H1 (cell line): ENCODE results near the gene GOSR1. TPM values are rescaled to one million over a fixed set of nuclear protein-coding genes. Genes with fewer than 3 reads are reported as not detected.

Source experiments
- CTCF ChIA-PET: fragments of 300-600 bp; sonication (Branson Sonifier 250); formaldehyde crosslinking; loops from one replicate; lab custom pipeline; 2021; ENCODE audit not compliant: partially characterized antibody; lab: Charles Lee
- POLR2A ChIA-PET: fragments of 300-600 bp; sonication (Branson Sonifier 250); formaldehyde crosslinking; loops from one replicate; lab custom pipeline; 2021; ENCODE audit warnings: inconsistent platforms; ENCODE audit not compliant: partially characterized antibody; lab: Charles Lee
- DNase-seq, 2 experiments: peaks; one replicate each; pipeline versions ENCODE4 v3.0.0 to v3.0.0-alpha.2; 2010 to 2022; ENCODE audit warnings: low spot score in 2 of 2, low read depth in 1 of 2, mixed read lengths in 1 of 2
- FAIRE-seq: peaks from 2 replicates; lab custom pipeline; 2011; peaks lifted over from hg19 to GRCh38; lab: Jason Lieb, UNC
- H2AFZ ChIP-seq: 2 replicates; pipeline ENCODE4 v1.8.1; 2012; ENCODE audit warnings: low read length, inconsistent platforms
- H2AK5ac ChIP-seq: 2 replicates; pipeline ENCODE4 v1.6.1; 2013; ENCODE audit warnings: low read depth, low read length
- H2BK120ac ChIP-seq: replicated peaks from 2 replicates; pipeline ENCODE3; 2013; ENCODE audit warnings: low read depth, low read length, inconsistent platforms
- H2BK12ac ChIP-seq: 2 replicates; pipeline ENCODE4 v1.6.1; 2013; ENCODE audit warnings: low read depth, low read length
- H2BK15ac ChIP-seq: 2 replicates; pipeline ENCODE4 v1.6.1; 2013; ENCODE audit warnings: low read length
- H2BK20ac ChIP-seq: 2 replicates; pipeline ENCODE4 v1.6.1; 2013; ENCODE audit warnings: low read length
- H2BK5ac ChIP-seq: 2 replicates; pipeline ENCODE4 v1.6.1; 2013; ENCODE audit warnings: low read depth, low read length
- H3K14ac ChIP-seq: 2 replicates; pipeline ENCODE4 v1.6.1; 2013; ENCODE audit warnings: inconsistent platforms; ENCODE audit not compliant: insufficient read length
- H3K18ac ChIP-seq: 2 replicates; pipeline ENCODE4 v1.6.1; 2013; ENCODE audit warnings: low read length; ENCODE audit errors: extremely low read depth
- H3K23ac ChIP-seq: 2 replicates; pipeline ENCODE4 v1.6.1; 2013; ENCODE audit warnings: inconsistent platforms; ENCODE audit not compliant: insufficient read length
- H3K23me2 ChIP-seq: 2 replicates; pipeline ENCODE4 v1.6.1; 2013; ENCODE audit warnings: low read depth, low read length
- H3K27ac ChIP-seq: 2 replicates; pipeline ENCODE4 v1.6.1; 2011; ENCODE audit warnings: low read depth, low read length, inconsistent platforms
- H3K27me3 ChIP-seq, 4 experiments: replicated peaks in 1 of 4; 1 replicate in 1 of 4; 2 replicates in 3 of 4; pipeline versions ENCODE4 v1.6.1 to v1.8.1; 2011 to 2013; ENCODE audit warnings: low read length in 3 of 4, mild to moderate bottlenecking in 3 of 4, inconsistent platforms in 2 of 4, mixed read lengths in 2 of 4, moderate library complexity in 1 of 4; ENCODE audit not compliant: control insufficient read depth in 3 of 4, insufficient read depth in 3 of 4; ENCODE audit errors: extremely low read depth in 1 of 4
- H3K36me3 ChIP-seq, 4 experiments: 2 replicates each; pipeline versions ENCODE4 v1.6.1 to v1.8.1; 2011 to 2013; ENCODE audit warnings: mild to moderate bottlenecking in 4 of 4, low read length in 3 of 4, moderate library complexity in 2 of 4, control low read depth in 1 of 4, inconsistent platforms in 1 of 4; ENCODE audit not compliant: insufficient read depth in 4 of 4, control insufficient read depth in 2 of 4
- H3K4ac ChIP-seq: replicated peaks from 2 replicates; pipeline ENCODE3; 2013; ENCODE audit warnings: low read length, low read depth, mixed read lengths, inconsistent platforms; ENCODE audit not compliant: insufficient read length
- H3K4me1 ChIP-seq, 4 experiments: replicated peaks in 1 of 4; 1 replicate in 1 of 4; 2 replicates in 3 of 4; pipeline versions ENCODE4 v1.6.1 to v1.8.1; 2011 to 2013; ENCODE audit warnings: low read length in 3 of 4, inconsistent platforms in 2 of 4, mixed read lengths in 1 of 4; ENCODE audit not compliant: insufficient read depth in 4 of 4, control insufficient read depth in 3 of 4
- H3K4me2 ChIP-seq, 2 experiments: 2 replicates each; pipeline versions ENCODE4 v1.6.1 to v1.8.1; 2011 to 2013; ENCODE audit warnings: low read depth in 2 of 2, low read length in 2 of 2, control low read depth in 1 of 2, inconsistent platforms in 1 of 2, mild to moderate bottlenecking in 1 of 2; ENCODE audit not compliant: insufficient read depth in 1 of 2
- H3K4me3 ChIP-seq, 4 experiments: fragments of 200-600, 300-600 bp in 1 of 4; sonication (generic), shearing (Covaris generic), sonication (Bioruptor Twin) in 1 of 4; 2 replicates each; pipeline versions ENCODE4 v1.5.1 to v1.8.1; 2011 to 2016; ENCODE audit warnings: low read length in 4 of 4, low read depth in 3 of 4, control low read depth in 2 of 4, inconsistent platforms in 2 of 4, mild to moderate bottlenecking in 2 of 4, mixed read lengths in 1 of 4, moderate library complexity in 1 of 4; ENCODE audit not compliant: insufficient read depth in 2 of 4; ENCODE audit errors: extremely low read depth in 1 of 4
- H3K56ac ChIP-seq: replicated peaks from 2 replicates; pipeline ENCODE3; 2013; ENCODE audit warnings: low read depth, mild to moderate bottlenecking, mixed read lengths, low read length, inconsistent platforms; ENCODE audit not compliant: insufficient read length
- H3K79me1 ChIP-seq: 2 replicates; pipeline ENCODE4 v1.6.1; 2013; ENCODE audit warnings: low read depth, low read length, control low read depth
- H3K79me2 ChIP-seq, 2 experiments: 2 replicates each; pipeline versions ENCODE4 v1.6.1 to v1.8.1; 2012 to 2013; ENCODE audit warnings: low read length in 2 of 2, mild to moderate bottlenecking in 2 of 2, inconsistent platforms in 1 of 2; ENCODE audit not compliant: insufficient read depth in 2 of 2, control insufficient read depth in 1 of 2
- H3K9ac ChIP-seq, 4 experiments: replicated peaks in 1 of 4; 1 replicate in 1 of 4; 2 replicates in 3 of 4; pipeline versions ENCODE4 v1.6.1 to v1.8.1; 2011 to 2013; ENCODE audit warnings: low read depth in 3 of 4, low read length in 3 of 4, control low read depth in 2 of 4, mild to moderate bottlenecking in 2 of 4, moderate library complexity in 2 of 4, inconsistent platforms in 1 of 4; ENCODE audit errors: extremely low read depth in 1 of 4
- H3K9me3 ChIP-seq, 2 experiments: 2 replicates each; pipeline versions ENCODE4 v1.6.1 to v1.8.1; 2012 to 2013; ENCODE audit warnings: mild to moderate bottlenecking in 2 of 2, moderate library complexity in 2 of 2, control low read depth in 1 of 2, inconsistent platforms in 1 of 2, low read depth in 1 of 2, low read length in 1 of 2, mixed read lengths in 1 of 2; ENCODE audit not compliant: insufficient read depth in 2 of 2
- H4K20me1 ChIP-seq, 2 experiments: replicated peaks in 1 of 2; 2 replicates each; pipeline versions ENCODE3 to v1.8.1; 2011 to 2013; ENCODE audit warnings: inconsistent platforms in 2 of 2, low read length in 2 of 2, mild to moderate bottlenecking in 1 of 2; ENCODE audit not compliant: insufficient read depth in 2 of 2, control insufficient read depth in 1 of 2
- H4K5ac ChIP-seq: 2 replicates; pipeline ENCODE4 v1.6.1; 2013; ENCODE audit warnings: low read length, low read depth, mixed read lengths, inconsistent platforms; ENCODE audit not compliant: insufficient read length
- H4K8ac ChIP-seq: 2 replicates; pipeline ENCODE4 v1.8.0; 2013; ENCODE audit warnings: mild to moderate bottlenecking, moderate library complexity, low read length, inconsistent platforms; ENCODE audit not compliant: insufficient read depth; ENCODE audit errors: extremely low read depth
- H4K91ac ChIP-seq: replicated peaks from 2 replicates; pipeline ENCODE3; 2013; ENCODE audit warnings: low read length, mixed read lengths, inconsistent platforms; ENCODE audit not compliant: insufficient read length
- WGBS, 2 experiments: shearing (Covaris generic) in 1 of 2; methylation state at CpG; one replicate each; pipeline versions ENCODE4 v1.1.6 to v1.1.7; 2013 to 2015; ENCODE audit warnings: low lambda C conversion rate in 2 of 2, mixed read lengths in 2 of 2, inconsistent platforms in 1 of 2, low coverage in 1 of 2, missing lambda C conversion rate in 1 of 2; ENCODE audit not compliant: insufficient replicate concordance in 2 of 2, insufficient coverage in 1 of 2, insufficient read length in 1 of 2; ENCODE audit errors: extremely low coverage in 1 of 2, missing lambda C conversion rate in 1 of 2; 5-methylcytosine and 5-hydroxymethylcytosine counted together
- polyA plus RNA-seq, 7 experiments: library from polyadenylated mRNA; depleted of rRNA in 3 of 7; stranded (reverse) in 5 of 7; unstranded in 2 of 7; fragments of >200 nt in 5 of 7; fragments of 200-250 nt in 2 of 7; gene quantifications; 1 replicate in 5 of 7; 2 replicates in 1 of 7; 4 replicates in 1 of 7; pipeline versions ENCODE4 v1.2.1 to v1.2.3, GENCODE V29; 2011 to 2013; ENCODE audit warnings: missing spikeins in 2 of 7, mixed read lengths in 2 of 7
- total RNA-seq: library from RNA; stranded (reverse); fragmentation: NEBNext Ultra II Directional; extraction: Animal tissue kit (Norgen Biotek cat#: 25700); gene quantifications from 2 replicates; pipeline ENCODE4 v1.2.1, GENCODE V29; 2021

Gene GOSR1
- total and polyA plus RNA-seq, 2 of the 8 experiments (the other 6 are each of a cell fraction or from before 2014, with no cell fraction given): 9.2 to 43.3 TPM

DNA sequence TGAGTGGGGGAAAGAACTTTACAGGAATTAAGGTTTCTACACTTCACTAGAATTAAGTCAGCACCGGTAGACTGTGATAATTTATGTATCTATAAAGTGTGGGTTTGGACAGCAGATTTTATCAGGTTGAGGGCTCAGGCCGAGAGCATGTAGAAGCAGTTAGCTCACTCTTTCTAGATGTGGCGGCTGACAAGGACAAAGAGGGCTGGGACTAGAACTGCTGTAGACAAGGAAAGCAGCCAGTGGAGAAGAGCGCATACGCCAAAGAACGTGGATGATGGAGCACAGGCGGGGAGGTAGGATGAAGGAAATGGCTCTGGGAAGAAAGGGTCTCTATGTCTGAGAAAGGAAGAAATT lies 504 bp upstream of the GOSR1 start:
- H4K91ac ChIP-seq: no peak overlapping the region
- H3K9ac ChIP-seq: 0 out of 7 replicates have a peak overlapping the region, but pooled peaks of 1 of the 4 experiments have one; percentile 95
- no peaks in the 10 kb centered on the region; a peak in 1 of 7 replicates for H3K27me3 ChIP-seq
- no peaks in the 10 kb centered on the region for H4K20me1 ChIP-seq
- DNase-seq: peak in 1 of 2 experiments; percentile 51
- no peak overlapping the region for H3K27ac ChIP-seq
- peaks cover 3 to 17% of the 10 kb centered on the region in 2 experiments; a peak in 3 of 4 replicates for H3K79me2 ChIP-seq
- no peak overlapping the region for H4K5ac ChIP-seq
- peak overlapping the region; percentile 40 to 69 for H3K4me2 ChIP-seq
- H2AFZ ChIP-seq: peak overlapping the region; percentile 95
- H3K4ac ChIP-seq: no peak overlapping the region
- peaks cover 0 to 3% (median 0%) of the 10 kb centered on the region in 4 experiments; a peak in 1 of 7 replicates for H3K4me1 ChIP-seq
- H3K23me2 ChIP-seq: peaks cover 3% of the 10 kb centered on the region; the same call in 1 of the 2 replicates
- WGBS, 2 experiments: 58% methylated on average over 7 of the region's 7 CpGs; no CpG with 5 or more reads in 1 of the 2 experiments
- no peak overlapping the region for H3K23ac ChIP-seq
- H4K8ac ChIP-seq: no peak overlapping the region
- H2AK5ac ChIP-seq: no peak overlapping the region
- H3K9me3 ChIP-seq: no peaks in the 10 kb centered on the region
- peaks cover 0 to 11% (median 4%) of the 10 kb centered on the region in 4 experiments; a peak in 3 of 8 replicates for H3K36me3 ChIP-seq
- no peak for FAIRE-seq
- CTCF ChIA-PET: interaction anchor here (0.7 to 2.7 kb wide), 15 partner anchors 11 to 242 kb away, joined by 3 to 15 read pairs (median 4); no protein-coding TSS in a partner anchor
- H3K79me1 ChIP-seq: no peaks in the 10 kb centered on the region
- no peak overlapping the region for H3K56ac ChIP-seq
- POLR2A ChIA-PET: interaction anchor here (0.8 to 1.5 kb wide), 8 partner anchors 9 to 225 kb away, joined by 3 to 9 read pairs (median 3); partner anchors contain the start of gene BLMH
- H3K14ac ChIP-seq: no peak overlapping the region
- H2BK20ac ChIP-seq: no peak overlapping the region
- H2BK15ac ChIP-seq: no peak overlapping the region
- H3K4me3 ChIP-seq: peak overlapping the region; percentile 16 to 90 (median 86); a peak in 5 of 8 replicates
- H2BK5ac ChIP-seq: no peak overlapping the region; the same call in 1 of the 2 replicates
- peak overlapping the region; percentile 29; the same call in 1 of the 2 replicates for H2BK12ac ChIP-seq
- H2BK120ac ChIP-seq: no peak overlapping the region
- peak overlapping the region; percentile 73; the same call in 1 of the 2 replicates for H3K18ac ChIP-seq
